ENCODE measurements around the gene RRP1B.
"Not testable (repeated sequence)": the region's sequence is repeated elsewhere in the genome, so short reads cannot be mapped to it uniquely, and the experiment has no call there.

Gene RRP1B

DNA sequence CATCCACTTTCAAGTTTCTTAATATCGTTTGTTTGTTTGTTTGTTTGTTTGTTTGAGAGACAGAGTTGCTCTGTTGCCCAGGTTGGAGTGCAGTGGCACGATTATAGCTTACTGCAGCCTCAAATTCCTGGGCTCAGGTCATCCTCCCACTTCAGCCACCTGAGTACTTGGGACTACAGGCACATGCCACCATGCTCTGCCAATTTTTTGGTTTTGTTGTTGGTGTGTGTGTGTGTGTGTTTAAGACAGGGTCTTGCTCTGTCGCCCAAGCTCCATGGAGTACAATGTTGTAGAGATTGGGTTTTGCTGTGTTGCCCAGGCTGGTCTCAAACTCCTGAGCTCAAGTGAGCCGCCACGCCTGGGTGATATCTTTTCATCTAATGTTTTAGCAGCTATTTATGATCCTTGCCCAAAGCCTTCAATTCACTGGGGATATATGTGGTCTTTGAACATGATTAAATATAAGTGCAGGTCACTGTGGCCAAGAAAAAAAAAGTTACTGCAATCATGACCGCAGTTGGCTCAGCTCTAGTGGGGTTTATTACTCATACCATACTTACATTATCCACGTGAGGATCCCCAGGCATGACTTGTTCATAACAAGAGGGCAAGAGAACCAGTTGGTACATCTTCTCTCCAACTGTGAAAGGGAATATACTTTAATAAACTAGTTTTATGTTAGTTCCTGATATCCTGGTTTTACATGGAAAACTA is 8.0 kb downstream of the RRP1B start:
- no peak overlapping the region for H3K4me3 ChIP-seq (ENCODE audit: low read length)
- peak; percentile 81 for DNase-seq (ENCODE audit: low read depth)
- TF ChIP-seq, protein P1, sequence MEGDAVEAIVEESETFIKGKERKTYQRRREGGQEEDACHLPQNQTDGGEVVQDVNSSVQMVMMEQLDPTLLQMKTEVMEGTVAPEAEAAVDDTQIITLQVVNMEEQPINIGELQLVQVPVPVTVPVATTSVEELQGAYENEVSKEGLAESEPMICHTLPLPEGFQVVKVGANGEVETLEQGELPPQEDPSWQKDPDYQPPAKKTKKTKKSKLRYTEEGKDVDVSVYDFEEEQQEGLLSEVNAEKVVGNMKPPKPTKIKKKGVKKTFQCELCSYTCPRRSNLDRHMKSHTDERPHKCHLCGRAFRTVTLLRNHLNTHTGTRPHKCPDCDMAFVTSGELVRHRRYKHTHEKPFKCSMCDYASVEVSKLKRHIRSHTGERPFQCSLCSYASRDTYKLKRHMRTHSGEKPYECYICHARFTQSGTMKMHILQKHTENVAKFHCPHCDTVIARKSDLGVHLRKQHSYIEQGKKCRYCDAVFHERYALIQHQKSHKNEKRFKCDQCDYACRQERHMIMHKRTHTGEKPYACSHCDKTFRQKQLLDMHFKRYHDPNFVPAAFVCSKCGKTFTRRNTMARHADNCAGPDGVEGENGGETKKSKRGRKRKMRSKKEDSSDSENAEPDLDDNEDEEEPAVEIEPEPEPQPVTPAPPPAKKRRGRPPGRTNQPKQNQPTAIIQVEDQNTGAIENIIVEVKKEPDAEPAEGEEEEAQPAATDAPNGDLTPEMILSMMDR (IDR thresholded peaks at IDR 0.05; ENCODE audit: insufficient read depth, low read depth, low read length, missing control alignments): no peak

DNA sequence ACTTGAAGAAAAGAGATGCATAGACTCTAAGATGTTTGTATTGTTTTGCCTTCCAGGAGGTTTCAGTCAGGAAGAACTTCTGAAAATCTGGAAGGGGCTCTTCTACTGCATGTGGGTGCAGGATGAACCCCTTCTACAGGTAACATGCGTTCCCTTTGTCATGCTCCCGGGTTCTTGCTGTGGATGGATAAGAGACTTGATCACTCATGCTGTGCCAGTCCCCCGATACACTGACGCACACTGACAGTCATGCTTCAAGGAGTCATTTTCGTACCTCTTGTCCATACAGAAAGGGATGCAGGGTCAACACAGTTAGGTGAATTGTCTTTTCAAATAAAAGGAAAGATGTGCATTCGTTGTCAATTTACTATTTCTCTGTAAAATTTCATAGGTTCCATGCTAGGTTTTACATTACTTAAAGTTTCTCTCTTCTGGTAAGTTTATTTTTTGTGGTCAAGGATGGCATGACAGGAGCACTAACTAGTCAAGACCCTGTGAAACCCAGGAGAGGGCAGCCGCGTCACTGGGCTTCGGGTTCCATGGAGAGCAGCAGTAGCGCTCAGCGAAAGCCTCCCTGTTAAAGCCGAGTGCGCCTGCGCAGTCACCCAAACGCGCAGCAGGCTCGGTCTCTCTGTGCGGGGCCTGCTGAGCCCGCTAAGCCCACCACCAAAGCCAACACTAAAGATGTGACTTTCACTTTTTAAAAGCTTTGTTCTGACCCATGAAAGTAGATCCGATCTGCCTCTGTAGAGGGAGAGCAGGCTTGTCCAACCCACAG is 10.7 kb downstream of the RRP1B start:
- H3K4me3 ChIP-seq (ENCODE audit: low read length): no peak overlapping the region
- DNase-seq (ENCODE audit: low read depth): no peak
- TF ChIP-seq, protein P1 (IDR thresholded peaks at IDR 0.05; ENCODE audit: insufficient read depth, low read depth, low read length, missing control alignments): no peak

DNA sequence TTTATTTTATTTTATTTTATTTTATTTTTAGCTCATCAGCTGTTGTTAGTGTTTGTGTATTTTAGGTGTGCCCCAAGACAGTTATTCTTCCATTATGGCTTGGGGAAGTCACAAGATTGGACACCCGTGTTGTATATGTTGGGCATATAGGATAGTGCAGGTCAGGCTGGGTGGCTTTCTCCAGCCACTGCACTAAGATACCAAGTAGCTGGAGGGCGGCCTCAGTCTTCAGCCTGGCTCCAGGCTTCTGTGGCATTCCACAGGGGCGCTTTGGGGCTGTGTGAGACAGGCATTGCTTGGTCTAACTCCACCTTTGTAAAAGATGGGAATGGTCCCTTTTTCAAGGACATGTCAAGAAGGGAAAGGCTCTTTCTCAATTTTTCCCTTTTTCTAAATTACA is 16.5 kb downstream of the RRP1B start:
- H3K4me3 ChIP-seq (ENCODE audit: low read length): no peak overlapping the region
- TF ChIP-seq, protein P1 (IDR thresholded peaks at IDR 0.05; ENCODE audit: insufficient read depth, low read depth, low read length, missing control alignments): no peak
- no peak for DNase-seq (ENCODE audit: low read depth)

DNA sequence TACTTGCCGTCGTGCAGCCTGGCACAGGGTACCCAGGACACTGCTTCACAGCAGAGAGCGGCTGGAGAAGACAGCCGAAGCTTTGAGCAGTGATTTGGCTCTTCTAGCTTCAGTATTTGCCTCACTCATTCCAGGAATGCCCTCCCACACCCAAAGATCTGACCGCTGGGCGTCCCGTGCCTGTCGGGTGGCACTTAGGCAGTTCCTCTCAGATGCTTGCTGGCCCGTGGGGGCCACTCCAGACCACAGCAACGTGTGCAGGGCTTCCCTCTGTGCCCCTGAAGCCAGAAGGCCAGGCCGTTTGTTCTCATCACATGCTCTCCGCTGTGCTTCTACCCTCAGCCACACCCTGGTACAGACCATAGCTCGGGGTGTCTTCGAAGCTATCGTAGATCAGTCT is 17.0 kb downstream of the RRP1B start:
- TF ChIP-seq, protein P1 (IDR thresholded peaks at IDR 0.05; ENCODE audit: insufficient read depth, low read depth, low read length, missing control alignments): no peak
- no peak for DNase-seq (ENCODE audit: low read depth)
- no peak overlapping the region for H3K4me3 ChIP-seq (ENCODE audit: low read length)

DNA sequence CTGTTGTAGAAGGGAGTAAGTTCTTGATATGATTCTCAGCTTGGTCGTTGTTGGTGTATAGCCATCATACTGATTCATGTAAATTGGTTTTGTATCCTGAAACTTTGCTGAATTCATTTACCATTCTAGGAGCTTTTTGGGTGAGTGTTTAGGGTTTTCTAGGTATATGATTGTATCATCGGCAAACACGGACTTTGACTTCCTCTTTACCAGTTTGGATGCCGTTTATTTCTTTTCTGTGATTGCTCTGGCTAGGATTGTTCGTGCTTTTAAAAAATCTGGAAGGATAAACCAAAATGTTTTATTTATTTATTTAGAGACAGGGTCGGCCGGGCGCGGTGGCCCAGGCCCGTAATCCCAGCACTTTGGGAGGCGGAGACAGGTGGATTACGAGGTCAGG is 20.6 kb downstream of the RRP1B start:
- TF ChIP-seq, protein P1 (IDR thresholded peaks at IDR 0.05; ENCODE audit: insufficient read depth, low read depth, low read length, missing control alignments): no peak
- H3K4me3 ChIP-seq (ENCODE audit: low read length): no peak overlapping the region
- no peak for DNase-seq (ENCODE audit: low read depth)

DNA sequence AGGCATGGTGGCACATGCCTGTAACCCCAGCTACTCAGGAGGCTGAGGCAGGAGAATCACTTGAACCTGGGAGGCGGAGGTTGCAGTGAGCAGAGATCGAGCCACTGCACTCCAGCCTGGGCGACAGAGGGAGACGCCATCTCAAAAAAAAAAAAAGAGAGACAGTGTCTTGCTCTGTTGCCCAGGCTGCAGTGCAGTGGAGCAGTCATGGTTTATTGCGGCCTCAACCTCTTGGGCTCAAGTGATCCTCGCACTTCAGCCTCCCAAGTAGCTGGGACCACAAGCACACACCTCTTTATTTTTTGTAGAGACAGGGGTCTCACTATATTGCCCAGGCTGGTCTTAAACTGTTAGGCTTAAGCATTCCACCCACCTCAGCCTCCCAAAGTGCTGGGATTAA is 21.1 kb downstream of the RRP1B start:
- not testable (repeated sequence) for H3K4me3 ChIP-seq (ENCODE audit: low read length); DNase-seq (ENCODE audit: low read depth)

DNA sequence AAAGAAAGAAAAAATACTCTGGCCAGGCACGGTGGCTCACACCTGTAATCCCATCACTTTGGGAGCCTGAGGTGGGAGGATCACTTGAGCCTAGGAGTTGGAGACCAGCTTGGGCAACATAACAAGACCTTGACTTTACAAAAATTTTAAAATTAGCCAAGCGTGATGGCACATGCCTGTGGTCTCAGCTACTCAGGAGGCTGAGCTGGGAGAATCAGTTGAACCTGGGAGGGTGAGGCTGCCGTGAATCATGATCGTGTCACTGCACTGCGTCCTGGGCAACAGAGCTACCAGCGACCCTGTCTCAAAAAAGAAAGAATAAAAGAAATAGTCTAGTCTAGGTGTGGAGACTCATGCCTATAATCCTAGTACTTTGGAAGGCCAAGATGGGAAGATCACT is 22.3 kb downstream of the RRP1B start:
- TF ChIP-seq, protein P1 (IDR thresholded peaks at IDR 0.05; ENCODE audit: insufficient read depth, low read depth, low read length, missing control alignments): no peak
- peak; percentile 78 for DNase-seq (ENCODE audit: low read depth)
- H3K4me3 ChIP-seq (ENCODE audit: low read length): no peak overlapping the region

Measured in epithelial cell of esophagus (primary cell).